HG02973 (cell line): ENCODE data around the gene SLC25A1.
A peak's percentile ranks its signal among the peaks of the same experiment; 100 is the strongest.

Experiments used
- ATAC-seq: cut with Tn5 transposase; IDR thresholded peaks from one replicate; pipeline ENCODE4 v1.9.1; 2021; ENCODE audit warnings: moderate library complexity; ENCODE audit not compliant: unreplicated experiment

SLC25A1 gene

DNA sequence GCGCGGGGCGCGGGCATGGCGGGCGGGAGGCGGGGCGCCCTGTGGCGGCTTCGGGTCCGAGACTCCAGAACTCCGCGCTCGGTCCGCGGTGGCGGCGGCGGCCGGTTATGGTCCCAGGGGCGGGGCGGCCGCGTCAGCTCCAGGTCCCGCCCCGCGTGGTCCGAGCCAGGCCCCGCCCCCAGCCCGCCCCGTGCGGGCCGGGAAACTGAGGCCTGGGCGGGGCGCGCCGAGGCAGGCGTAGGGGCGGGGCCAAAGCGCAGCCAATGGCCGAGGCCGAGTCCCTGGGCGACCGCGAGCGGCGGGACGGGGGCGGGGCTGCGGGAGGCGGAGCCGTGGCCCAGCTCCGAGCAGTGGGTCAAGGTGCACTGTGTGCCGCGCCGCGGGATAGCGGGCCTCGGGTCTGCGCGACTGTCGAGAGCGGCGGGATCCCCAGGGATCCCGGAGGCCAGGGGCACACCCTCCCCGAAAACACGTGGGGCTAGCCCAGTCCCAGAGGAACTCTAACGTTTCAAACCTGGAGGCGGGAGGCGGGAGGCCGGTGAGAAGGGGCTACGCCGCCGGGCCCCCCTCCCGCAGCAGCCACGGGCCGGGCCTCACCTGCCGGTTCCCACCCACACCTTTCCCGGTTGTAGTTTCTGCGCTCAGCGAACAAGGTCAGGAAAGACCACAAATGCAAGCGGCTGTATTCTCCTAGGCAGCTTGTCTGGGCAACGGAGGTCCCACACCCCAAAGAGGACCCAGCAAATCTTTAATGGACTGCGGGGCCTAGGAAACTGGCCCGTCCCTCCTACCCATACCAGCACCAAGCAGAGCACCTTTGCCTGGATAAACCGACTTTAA is at the start of gene SLC25A1:
SLC25A1 (minus strand) TSS at position 80 of the 840 bp plus-strand sequence; CDS start at position 17, 63 bp downstream.
- ATAC-seq: peak; percentile 41

DNA sequence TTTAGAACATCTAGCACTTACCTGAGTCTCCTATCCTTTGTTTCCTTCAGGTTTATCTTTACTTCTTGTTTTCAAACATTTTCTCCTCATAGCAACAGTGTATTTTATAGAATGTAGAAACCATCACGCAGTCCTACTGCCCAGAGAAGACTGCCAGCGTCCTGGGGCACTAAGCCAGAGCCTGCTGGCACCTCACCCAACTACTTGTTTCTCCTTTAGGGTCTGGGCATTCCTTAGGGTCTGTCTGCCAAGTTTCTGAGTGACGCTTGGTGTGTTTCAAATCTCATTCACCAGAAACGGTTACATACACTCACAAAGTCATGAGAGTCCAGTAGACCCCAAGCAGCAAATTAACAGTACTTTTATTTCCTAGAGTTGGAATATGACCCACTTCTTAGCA is 49.6 kb upstream of the SLC25A1 start:
- no peak for ATAC-seq

DNA sequence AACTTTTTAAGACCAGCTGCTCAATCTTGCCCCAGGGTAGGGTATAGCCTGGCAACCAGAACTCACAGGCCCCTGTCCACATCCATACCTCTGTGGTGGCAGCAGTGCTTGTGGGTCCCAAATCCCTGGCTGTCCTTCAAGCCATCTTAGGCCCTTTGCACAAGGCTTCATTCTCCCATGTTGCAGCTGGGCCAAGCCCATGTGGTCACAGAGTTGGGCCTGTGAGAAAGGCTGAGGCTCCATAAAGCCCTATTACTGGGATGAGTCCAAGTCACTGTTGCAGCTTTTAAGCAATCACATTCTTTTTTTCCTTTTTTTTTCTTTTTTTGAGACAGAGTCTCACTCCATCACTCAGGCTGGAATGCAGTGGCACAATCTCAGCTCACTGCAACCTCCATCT is 47.9 kb upstream of the SLC25A1 start:
- no peak for ATAC-seq

DNA sequence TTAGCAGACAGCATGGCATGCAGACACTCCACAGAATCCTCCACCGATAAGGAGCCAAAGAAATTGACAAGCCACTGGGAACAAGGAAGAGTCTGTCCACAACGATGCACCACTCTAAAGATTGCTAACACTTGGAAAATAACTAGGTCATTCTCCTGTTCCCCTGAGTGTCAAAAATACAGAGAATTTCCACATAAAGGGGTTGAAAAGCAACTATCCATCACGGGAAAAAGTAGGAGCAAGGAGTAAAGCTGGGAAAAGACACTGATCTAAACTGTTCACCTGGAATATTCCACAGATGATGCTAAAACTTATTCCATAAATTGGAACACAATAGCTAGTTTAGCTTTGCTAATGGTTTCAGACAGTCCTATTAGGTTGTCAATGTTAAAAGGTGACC is 47.0 kb upstream of the SLC25A1 start:
- ATAC-seq: no peak

DNA sequence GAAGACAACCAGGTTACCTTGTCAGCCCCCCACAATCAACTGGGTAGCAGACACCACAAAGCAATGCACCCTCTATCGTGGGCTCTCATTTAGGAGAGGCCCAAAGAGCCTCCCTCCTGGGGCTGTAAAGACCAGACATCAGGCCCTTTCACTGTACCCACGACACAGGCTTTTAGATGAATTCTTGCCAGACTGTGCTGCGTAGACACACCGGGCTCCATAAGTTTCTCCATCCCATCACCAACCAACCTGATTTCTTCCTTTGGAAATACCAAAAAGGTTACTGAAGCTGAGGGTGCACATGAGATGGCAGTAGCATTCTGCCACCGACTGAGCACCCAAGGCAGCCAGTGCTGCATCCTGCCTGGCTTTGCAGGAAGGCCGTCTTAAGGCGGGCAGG is 46.4 kb upstream of the SLC25A1 start:
- no peak for ATAC-seq

DNA sequence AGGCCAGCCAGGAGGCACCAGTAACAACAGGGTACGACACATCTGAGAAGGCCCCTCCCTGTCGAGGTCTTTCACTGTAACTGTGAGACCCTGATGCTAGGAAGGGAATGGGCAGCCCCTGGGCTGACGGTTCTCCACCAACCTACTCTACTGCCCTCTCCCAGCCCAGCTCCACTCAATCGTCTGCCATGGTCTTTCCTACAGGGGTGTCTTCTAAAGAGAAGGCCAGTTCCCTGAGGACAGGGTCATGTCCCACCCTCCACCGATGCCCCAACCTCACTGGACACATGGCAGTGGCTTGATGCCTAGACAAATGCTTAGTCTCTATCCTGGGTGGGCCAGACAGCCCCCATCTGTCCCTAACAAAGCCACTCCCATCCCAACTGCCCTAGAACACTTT is 46.0 kb upstream of the SLC25A1 start:
- ATAC-seq: no peak

DNA sequence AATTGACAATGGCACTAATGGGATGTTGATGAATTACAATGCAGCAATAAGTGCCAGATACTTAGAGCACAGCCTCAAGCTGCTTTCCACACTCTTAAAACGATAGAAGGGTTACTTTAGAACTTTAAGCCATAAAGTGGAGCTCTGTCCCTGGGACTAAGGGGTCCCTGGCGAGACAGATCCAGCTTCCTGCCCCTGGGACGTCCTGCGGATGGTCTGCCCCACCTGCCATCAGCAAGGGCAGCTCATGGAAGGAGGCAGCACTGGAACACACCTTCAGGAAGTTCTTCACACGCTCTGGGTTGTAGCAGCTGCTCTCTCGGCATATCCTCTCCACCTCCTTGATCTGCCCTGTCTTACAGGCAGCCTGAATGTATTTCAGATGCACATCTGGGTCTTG is 45.1 kb upstream of the SLC25A1 start:
- no peak for ATAC-seq

DNA sequence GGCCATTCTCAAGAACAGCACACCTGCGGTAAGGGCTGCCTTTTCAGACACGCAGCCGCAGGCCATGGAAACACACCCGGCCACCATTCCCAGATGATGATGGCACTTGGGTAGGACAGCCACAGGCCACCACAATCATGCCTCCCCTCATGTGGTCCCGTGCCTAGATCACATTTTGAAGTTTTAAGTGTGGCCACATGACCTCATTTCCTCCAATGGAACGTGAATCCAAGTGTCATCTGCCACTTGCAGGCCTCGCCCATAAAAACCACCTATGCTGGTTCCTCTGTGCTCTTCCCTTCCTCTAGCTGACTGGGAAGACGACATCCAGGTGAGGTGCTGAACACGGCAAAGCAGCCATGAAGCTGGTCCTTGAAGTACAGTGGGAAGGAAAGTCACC is 44.6 kb upstream of the SLC25A1 start:
- no peak for ATAC-seq

DNA sequence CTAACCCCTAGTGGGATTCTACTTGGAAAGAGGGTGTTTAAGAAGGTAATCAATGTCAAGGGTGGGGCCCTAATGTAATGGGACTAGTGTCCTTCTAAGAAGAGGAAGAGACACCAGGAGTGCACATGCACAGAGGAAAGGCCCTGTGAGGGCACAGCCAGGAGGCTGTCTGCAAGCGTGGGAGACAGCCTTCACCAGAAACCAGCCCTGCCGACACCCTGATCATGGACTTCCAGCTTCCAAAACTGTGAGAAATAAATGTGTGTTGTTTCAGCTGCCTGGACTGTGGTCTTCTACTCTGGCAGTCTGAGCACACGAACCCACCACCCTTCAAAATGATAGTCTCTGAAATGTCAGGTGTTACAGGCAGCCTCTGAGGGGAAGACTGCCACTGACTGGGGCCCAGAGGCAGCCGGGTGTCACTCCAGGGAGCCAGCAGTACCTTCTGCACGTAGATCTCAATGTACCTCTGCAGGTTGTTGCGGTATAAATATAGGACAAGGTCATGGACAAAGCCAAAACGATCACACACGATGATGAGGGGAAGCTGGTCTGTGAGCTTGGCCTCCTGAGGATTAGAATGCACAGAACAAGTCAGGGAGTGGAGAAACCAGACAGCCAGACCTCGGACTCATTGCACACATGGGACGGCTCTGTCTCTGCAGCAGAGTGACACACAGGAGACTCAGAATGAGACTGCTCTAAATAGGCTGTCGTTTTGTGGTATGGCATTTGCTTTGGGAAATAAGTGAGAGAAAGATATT is 43.9 kb upstream of the SLC25A1 start:
- no peak for ATAC-seq

DNA sequence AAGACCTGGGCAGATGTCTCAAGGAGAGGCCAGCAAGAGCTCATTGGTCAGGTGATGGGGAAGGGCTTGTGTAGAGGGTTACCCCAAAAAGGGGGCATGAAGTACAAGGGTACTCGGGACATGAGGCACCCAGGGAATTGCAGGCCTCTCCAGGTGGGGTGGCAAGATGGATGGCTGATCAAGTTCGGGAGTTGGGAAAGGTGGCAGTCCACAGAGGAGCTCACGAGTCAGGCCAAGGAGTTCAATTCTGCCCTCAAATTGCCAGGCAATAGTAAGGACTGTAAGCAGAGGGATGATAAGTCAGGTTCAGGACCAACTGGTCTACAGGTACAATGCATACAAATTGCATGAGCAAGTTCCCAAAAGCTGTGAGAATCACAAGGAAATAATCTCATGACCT is 42.3 kb upstream of the SLC25A1 start:
- no peak for ATAC-seq

DNA sequence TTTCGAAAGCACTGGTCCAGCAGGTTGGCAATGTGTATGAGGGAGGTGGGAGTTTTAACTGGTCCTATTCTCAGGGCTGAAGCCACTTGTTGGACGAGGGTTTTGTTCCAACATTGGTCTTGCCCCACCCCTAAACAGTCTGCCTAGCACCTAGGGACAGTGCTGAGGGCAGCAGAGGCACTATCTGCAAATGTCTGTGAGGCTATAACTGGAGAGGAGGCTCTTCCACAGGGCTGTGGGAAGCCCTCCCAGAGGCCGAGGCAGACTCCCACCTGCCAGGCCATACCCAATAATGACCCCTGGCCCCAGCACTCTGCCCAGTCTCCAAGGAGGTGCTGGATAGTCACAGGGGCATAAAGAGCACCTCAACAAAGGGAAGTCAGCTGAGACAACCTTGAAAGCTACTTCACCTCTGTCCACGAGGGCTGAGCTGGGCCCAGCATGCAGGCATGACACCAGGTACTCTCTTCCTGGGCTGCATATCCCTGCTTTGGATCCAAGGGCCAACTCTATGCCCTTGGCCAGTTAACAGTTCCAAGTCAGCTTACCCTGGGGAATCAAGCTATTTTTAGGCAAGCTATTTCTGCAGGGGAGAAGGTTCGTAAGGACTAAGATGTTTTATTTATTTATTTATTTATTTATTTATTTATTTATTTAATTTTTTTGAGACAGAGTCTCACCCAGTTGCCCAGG is 40.2 kb upstream of the SLC25A1 start:
- no peak for ATAC-seq

DNA sequence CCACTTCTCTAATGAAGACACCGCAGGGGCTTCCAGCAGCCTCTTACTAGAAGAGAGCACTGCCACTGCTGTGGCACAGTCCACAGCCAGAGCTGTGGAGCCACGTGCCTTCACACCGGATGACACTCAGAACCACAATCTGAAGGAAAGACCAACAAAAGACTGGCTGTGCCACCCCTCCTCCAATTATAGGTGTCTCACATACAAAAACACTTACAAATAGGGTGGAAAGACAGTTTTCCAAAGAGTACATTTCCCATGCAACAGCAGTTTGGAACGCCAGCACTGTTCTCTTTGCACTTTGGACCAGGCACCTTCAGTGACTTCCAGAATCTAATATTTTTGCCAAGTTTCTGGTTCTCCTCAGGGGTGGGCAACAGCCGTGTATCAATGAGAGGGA is 38.0 kb upstream of the SLC25A1 start:
- ATAC-seq: no peak

DNA sequence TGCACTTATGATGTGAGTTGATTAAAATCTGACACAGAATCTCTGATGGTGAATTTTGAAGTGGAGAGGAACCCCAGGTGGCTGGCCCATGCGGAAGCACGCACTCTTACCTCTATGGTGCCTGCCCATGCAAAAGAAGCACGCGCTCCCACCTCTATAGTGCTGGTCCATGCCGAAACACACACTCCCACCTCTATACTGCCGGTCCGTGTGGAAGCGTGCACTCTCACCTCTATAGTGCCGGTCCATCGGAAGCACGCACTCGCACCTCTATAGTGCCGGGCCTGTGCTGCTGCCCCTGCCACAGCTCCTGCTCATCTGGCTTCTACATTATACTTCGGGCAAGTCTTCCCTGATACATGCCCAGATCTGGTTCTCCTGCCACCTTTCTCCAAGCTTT is 36.8 kb upstream of the SLC25A1 start:
- ATAC-seq: no peak

DNA sequence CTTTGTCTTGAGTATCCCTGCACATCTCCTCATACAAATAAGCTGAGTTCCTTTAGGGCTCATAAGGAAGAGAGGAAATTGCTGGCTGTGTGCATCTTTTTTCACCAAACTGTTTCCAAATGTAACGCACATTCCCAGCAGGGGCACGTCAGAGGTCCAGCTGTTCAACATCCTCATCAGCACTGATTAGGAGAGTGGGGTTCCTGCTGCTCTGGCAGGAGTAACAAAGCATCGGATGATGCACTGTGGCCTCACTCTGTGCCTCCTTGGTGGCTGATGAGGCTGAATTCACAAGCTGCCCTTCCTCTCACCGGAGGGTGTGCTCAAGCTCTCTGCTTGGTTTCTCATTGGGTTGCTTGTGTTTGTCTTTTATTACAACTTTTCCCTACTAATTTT is 35.5 kb upstream of the SLC25A1 start:
- ATAC-seq: no peak

DNA sequence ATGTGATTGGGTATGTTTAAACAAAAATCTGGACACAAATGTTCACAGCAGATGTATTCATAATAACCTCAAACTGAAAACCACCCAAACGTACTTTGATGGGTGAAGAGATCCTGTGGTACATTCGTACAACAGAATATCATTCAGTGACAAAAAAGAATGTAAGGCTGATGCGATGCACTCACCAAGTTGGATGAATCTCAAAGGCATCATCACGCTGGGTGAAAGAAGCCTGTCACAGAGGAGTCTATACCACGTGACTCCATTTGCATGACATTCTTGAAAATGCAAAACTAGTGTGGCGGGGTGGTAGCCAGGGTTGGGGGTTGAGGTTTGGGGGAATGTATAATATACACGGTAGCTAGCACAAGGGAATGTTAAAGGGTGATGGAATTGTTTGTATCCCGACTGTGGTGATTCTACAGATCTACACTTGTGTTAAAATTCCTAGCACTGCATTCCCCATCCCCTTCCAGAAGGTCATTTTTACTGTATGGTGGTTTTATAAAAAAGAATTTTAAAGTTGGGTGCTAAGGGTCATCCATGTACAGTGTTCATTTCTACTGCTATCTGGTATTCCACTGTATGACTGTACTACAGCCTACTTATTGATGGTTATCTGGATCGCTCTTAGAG is 35.0 kb upstream of the SLC25A1 start:
- ATAC-seq: no peak

DNA sequence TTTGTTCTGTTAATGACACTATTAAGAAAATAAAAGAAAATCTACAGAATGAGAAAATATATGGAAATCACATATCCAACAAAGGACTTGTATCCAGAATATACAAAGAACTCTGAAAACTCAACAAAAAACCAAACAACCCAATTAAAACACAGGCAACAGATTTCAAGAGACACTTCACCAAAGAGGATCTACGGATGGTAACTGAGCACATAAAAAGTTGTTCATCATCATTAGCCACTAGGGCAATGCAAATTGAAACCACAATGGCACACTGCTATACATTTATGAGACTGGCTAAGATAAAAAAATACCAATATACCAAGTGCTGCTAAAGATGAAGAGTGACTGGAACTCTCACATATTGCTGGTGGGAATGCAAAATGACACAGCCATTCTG is 34.5 kb upstream of the SLC25A1 start:
- ATAC-seq: no peak

DNA sequence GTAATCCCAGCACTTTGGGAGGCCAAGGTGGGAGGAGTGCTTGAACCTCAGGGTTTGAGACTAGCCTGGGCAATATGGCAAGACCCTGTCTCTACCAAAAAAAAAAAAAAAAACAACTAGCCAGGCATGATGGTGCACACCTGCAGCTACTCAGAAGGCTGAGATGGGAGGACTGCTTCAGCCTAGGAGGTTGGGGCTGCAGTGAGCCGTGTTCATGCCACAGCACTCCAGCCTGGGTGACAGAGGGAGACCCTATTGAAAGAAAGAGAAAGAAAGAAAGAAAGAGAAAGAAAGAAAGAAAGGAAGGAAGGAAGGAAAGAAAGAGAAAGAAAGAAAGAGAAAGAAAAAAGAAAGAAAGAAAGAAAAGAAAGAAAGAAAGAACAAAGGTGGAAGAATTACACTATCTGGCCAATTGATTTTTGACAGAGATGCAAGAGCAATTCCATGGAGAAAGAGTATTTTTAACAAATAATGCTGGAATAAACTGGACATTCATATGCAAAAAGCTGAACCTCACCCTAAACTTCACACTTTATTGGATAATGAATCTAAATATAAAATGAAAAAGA is 33.9 kb upstream of the SLC25A1 start:
- no peak for ATAC-seq

DNA sequence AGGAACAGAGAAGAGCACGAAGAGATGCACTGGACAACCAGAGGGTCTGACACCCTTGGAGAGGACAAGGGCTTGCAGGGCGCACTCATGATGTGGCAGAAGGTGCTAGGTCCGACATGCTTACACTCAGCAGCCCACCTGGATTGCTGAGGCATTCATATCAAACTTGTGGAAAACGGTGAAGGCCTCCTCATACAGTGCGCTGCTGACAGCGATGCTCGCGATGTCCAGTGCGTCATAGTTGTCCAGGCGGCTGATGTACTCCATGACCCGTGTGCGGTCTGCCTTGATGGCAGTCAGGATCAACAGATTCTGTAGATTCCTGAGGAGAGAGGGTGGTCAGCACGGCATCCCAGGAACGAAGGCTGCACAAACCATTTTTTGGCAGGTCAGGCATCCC is 31.7 kb upstream of the SLC25A1 start:
- no peak for ATAC-seq

DNA sequence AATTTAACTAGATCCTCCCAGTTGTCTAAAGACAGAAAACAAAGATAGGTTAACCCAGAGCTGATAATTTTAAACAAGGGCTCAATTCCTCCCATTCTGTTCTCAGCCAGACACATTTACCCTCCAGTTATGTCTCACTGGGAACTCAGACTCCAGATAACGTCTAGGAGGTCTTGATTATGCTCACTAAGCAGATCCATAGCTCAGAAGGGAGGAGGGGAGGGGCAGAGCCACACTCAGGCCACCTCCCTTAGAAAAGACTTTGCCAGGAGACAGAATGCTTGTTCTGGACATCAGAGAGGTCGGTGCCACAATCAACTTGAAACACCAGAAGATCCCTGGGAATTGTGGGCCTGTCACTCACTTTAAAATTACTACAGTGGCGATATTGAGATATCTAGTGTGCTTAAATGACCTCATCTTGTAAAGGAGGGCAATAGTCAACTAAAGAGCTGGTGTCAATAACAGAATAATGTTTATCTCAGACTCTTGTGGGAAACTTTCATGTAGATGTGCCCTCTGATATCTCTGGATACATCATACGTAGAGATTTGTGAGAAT is 29.8 kb upstream of the SLC25A1 start:
- ATAC-seq: no peak

DNA sequence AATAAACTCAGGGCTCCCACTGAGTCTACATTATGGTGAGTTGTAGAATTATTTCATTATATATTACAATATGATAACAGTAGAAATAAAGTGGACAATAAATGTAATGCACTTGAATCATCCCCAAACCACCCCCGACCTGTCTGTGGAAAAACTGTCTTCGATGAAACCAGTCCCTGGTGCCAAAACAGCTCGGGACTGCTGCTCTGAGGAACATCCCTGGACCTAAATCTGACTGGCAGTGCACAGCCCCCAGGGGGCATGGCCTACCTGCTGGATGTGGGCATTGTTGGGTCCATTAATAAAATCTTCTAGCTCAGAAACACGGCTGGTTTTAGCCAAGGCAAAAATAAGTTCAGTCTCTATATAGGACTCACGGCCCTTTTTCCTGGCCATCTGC is 29.3 kb upstream of the SLC25A1 start:
- ATAC-seq: no peak

DNA sequence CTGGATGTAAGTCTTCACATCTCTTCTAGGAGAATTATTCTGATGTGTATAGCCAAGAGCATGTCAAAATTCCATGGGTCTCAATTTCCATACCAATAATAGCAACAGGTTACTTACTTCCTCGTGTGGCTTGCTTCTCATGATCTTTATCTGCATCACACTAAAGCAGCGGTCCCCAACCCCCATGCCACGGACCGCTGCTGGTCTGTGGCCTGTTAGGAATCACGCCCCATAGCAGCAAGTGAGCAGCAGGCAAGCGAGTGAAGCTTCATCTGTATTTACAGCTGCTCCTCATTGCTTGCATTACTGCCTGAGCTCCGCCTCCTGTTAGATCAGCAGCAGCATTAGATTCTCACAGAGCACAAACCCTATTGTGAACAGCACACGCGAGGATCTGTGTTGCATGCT is 28.9 kb upstream of the SLC25A1 start:
- ATAC-seq: no peak
